ENCODE data around the gene SEC24A.
"Not testable (repeated sequence)": the region's sequence is repeated elsewhere in the genome, so short reads cannot be mapped to it uniquely, and the experiment has no call there.

SEC24A gene

GRCh38 chr5:134647750-134648424, 698 bp upstream of the SEC24A start:
- H3K27ac ChIP-seq, result peak overlapping the region; percentile 98
- no peak for DNase-seq (ENCODE audit: low read depth, low spot score)

GRCh38 chr5:134649163-134649835, 714 bp downstream of the SEC24A start:
- peak overlapping the region; percentile 98 for H3K27ac ChIP-seq
- DNase-seq (ENCODE audit: low read depth, low spot score), result no peak

GRCh38 chr5:134650660-134651059, 2.1 kb downstream of the SEC24A start:
- H3K27ac ChIP-seq; DNase-seq (ENCODE audit: low read depth, low spot score): not testable (repeated sequence)

GRCh38 chr5:134651531-134651930, 2.9 kb downstream of the SEC24A start:
- DNase-seq (ENCODE audit: low read depth, low spot score), result no peak
- H3K27ac ChIP-seq, result no peak overlapping the region

- DNase-seq (ENCODE audit: low read depth, low spot score), result no peak
- H3K27ac ChIP-seq, result no peak overlapping the region
Observed at GRCh38 chr5:134656690-134657089, 8.1 kb downstream of the SEC24A start.

- DNase-seq (ENCODE audit: low read depth, low spot score), result no peak
- no peak overlapping the region for H3K27ac ChIP-seq
Observed at GRCh38 chr5:134659456-134659855, 10.9 kb downstream of the SEC24A start.

- H3K27ac ChIP-seq, result no peak overlapping the region
- no peak for DNase-seq (ENCODE audit: low read depth, low spot score)
Observed at GRCh38 chr5:134659922-134660321, 11.3 kb downstream of the SEC24A start.

GRCh38 chr5:134662971-134663370, 14.4 kb downstream of the SEC24A start:
- no peak for DNase-seq (ENCODE audit: low read depth, low spot score)
- no peak overlapping the region for H3K27ac ChIP-seq

GRCh38 chr5:134664448-134664847, 15.9 kb downstream of the SEC24A start:
- DNase-seq (ENCODE audit: low read depth, low spot score), result no peak
- no peak overlapping the region for H3K27ac ChIP-seq

- H3K27ac ChIP-seq; DNase-seq (ENCODE audit: low read depth, low spot score): not testable (repeated sequence)
Observed at GRCh38 chr5:134673546-134673945, 25.0 kb downstream of the SEC24A start.

GRCh38 chr5:134677357-134677756, 28.8 kb downstream of the SEC24A start:
- DNase-seq (ENCODE audit: low read depth, low spot score); H3K27ac ChIP-seq: not testable (repeated sequence)

GRCh38 chr5:134690144-134690543, 41.6 kb downstream of the SEC24A start:
- not testable (repeated sequence) for DNase-seq (ENCODE audit: low read depth, low spot score); H3K27ac ChIP-seq

GRCh38 chr5:134692722-134693121, 44.1 kb downstream of the SEC24A start:
- DNase-seq (ENCODE audit: low read depth, low spot score), result no peak
- no peak overlapping the region for H3K27ac ChIP-seq

GRCh38 chr5:134708301-134708700, 59.7 kb downstream of the SEC24A start:
- H3K27ac ChIP-seq, result no peak overlapping the region
- DNase-seq (ENCODE audit: low read depth, low spot score), result no peak

GRCh38 chr5:134714120-134714519, 65.5 kb downstream of the SEC24A start:
- no peak overlapping the region for H3K27ac ChIP-seq
- DNase-seq (ENCODE audit: low read depth, low spot score), result no peak

- DNase-seq (ENCODE audit: low read depth, low spot score), result no peak
- no peak overlapping the region for H3K27ac ChIP-seq
Observed at GRCh38 chr5:134714541-134714940, 66.0 kb downstream of the SEC24A start.

GRCh38 chr5:134715466-134715865, 66.9 kb downstream of the SEC24A start:
- not testable (repeated sequence) for H3K27ac ChIP-seq; DNase-seq (ENCODE audit: low read depth, low spot score)

GRCh38 chr5:134724872-134725271, 76.3 kb downstream of the SEC24A start:
- H3K27ac ChIP-seq, result no peak overlapping the region
- DNase-seq (ENCODE audit: low read depth, low spot score), result no peak

GRCh38 chr5:134732819-134733218, 84.2 kb downstream of the SEC24A start:
- DNase-seq (ENCODE audit: low read depth, low spot score), result no peak
- H3K27ac ChIP-seq, result no peak overlapping the region

- DNase-seq (ENCODE audit: low read depth, low spot score), result no peak
- H3K27ac ChIP-seq, result peak overlapping the region; percentile 7
Observed at GRCh38 chr5:134735243-134735642, 86.7 kb downstream of the SEC24A start.

GRCh38 chr5:134736173-134736812, 87.7 kb downstream of the SEC24A start:
- no peak overlapping the region for H3K27ac ChIP-seq
- DNase-seq (ENCODE audit: low read depth, low spot score), result no peak

All from epithelial cell of prostate (primary cell).